Lung (tissue), 12 donors: ENCODE results near the gene SARS2. TPM values are rescaled to one million over a fixed set of nuclear protein-coding genes. Genes with fewer than 3 reads are reported as not detected.

Experiments
- ATAC-seq: fragments of 200-7000 bp; cut with Tn5 transposase; one replicate; pipeline ENCODE4 v1.9.1; 2020; ENCODE audit warnings: moderate number of reproducible peaks; ENCODE audit not compliant: insufficient read depth, low FRiP score
- DNase-seq, 3 donors: peaks; one replicate each; pipeline ENCODE4 v3.0.0-alpha.2; 2013 to 2017
- H3K27ac ChIP-seq, 2 donors: one replicate each; pipeline ENCODE4 v1.5.1; 2013; ENCODE audit warnings: mild to moderate bottlenecking in 2 of 2, moderate library complexity in 2 of 2, control low read depth in 1 of 2, inconsistent platforms in 1 of 2, low read depth in 1 of 2, low read length in 1 of 2
- H3K27me3 ChIP-seq, 3 donors: one replicate each; pipeline ENCODE4 v1.5.1; 2013; ENCODE audit warnings: low read length in 2 of 3; ENCODE audit not compliant: control insufficient read depth in 3 of 3, insufficient read depth in 3 of 3
- H3K36me3 ChIP-seq, 4 donors: one replicate each; pipeline ENCODE4 v1.5.1; 2013; ENCODE audit warnings: low read length in 4 of 4, mild to moderate bottlenecking in 1 of 4, moderate library complexity in 1 of 4; ENCODE audit not compliant: control insufficient read depth in 4 of 4, insufficient read depth in 4 of 4
- H3K4me1 ChIP-seq, 5 donors: one replicate each; pipeline ENCODE4 v1.5.1; 2013; ENCODE audit warnings: low read length in 5 of 5, mild to moderate bottlenecking in 2 of 5, moderate library complexity in 1 of 5; ENCODE audit not compliant: control insufficient read depth in 5 of 5, insufficient read depth in 5 of 5
- H3K4me3 ChIP-seq: one replicate; pipeline ENCODE4 v1.5.1; 2013; ENCODE audit warnings: mild to moderate bottlenecking, control low read depth, moderate library complexity
- H3K9ac ChIP-seq, 2 donors: one replicate each; pipeline ENCODE4 v1.5.1; 2013; ENCODE audit warnings: low read length in 2 of 2, control low read depth in 1 of 2; ENCODE audit not compliant: insufficient read depth in 1 of 2
- H3K9me3 ChIP-seq, 4 donors: one replicate each; pipeline ENCODE4 v1.5.1; 2013; ENCODE audit warnings: low read length in 3 of 4, mild to moderate bottlenecking in 1 of 4, moderate library complexity in 1 of 4; ENCODE audit not compliant: control insufficient read depth in 4 of 4, insufficient read depth in 3 of 4
- CTCF ChIP-seq: IDR thresholded peaks from 2 replicates; pipeline ENCODE4 v1.5.1; 2012; ENCODE audit warnings: mild to moderate bottlenecking; ENCODE audit errors: control extremely low read depth, extremely low read depth
- WGBS, 2 donors: extraction: QIAGEN DNeasy Blood & Tissue Kit; methylation state at CpG; one replicate each; pipeline ENCODE4 v1.1.7; 2013; 5-methylcytosine and 5-hydroxymethylcytosine counted together
- polyA plus RNA-seq, 2 donors: library from polyadenylated mRNA; stranded (reverse); fragments of 200-250 nt; gene quantifications; one replicate each; pipeline ENCODE4 v1.2.1, GENCODE V29; 2013
- total RNA-seq, 2 donors: library from RNA; depleted of rRNA in 1 of 2; stranded (reverse); fragments of >200 nt in 1 of 2; gene quantifications; one replicate each; pipeline ENCODE4 v1.2.1, GENCODE V29; 2014 to 2021
- donor health status: control.
- donor health status: control.
- donor health status: Bipolar disorder and iron deficiency.
- donor health status: healthy.
- donor health status: DM: yes; HTN: yes; CAD: no.

Gene SARS2
- total and polyA plus RNA-seq, 4 donors, result 14.3 to 34.6 (median 24.3) TPM

DNA sequence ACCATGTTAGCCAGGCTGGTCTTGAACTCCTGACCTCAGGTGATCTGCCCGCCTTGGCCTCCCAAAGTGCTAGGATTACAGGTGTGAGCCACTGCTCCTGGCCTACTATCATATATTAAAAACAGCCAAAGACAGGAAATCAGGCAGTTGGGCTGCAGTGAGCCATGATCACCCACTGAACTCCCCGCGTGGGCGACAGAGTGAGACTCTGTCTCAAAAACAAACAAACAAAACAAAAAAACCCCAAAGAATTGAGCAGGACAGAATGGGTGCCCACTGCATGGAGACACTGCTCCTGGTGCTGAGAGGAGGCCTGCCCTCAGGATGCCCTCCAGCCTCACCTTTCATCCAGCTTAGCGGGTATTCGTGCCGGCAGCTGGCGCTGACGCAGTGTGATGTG lies 47.3 kb downstream of the SARS2 start:
- WGBS, 2 donors, result 94% methylated on average over 9 of the region's 9 CpGs

GRCh38 chr19:38880882-38881609 lies 49.5 kb downstream of the SARS2 start:
- TF ChIP-seq CTCF, result no peak
- Histone ChIP-seq H3K4me1 (peaks cover 0 to 10% (median 2%) of the 10 kb centered on the region in 5 donors), H3K9ac (no peak overlapping the region), H3K36me3 (peaks cover 0 to 23% (median 5%) of the 10 kb centered on the region in 4 donors), H3K4me3 (no peak overlapping the region), H3K9me3 (no peaks in the 10 kb centered on the region), H3K27me3 (no peaks in the 10 kb centered on the region), H3K27ac (no peak overlapping the region)
- no peak for ATAC-seq
- DNase-seq, result no peak
- 95% methylated on average over 19 of the region's 19 CpGs for WGBS, 2 donors

More for the DNA sequence above, 47.3 kb downstream of the SARS2 start:
- H3K36me3 ChIP-seq, result peaks cover 3 to 28% (median 7%) of the 10 kb centered on the region in 4 donors
- H3K4me3 ChIP-seq, result no peak overlapping the region
- peaks cover 0 to 4% (median under 1%) of the 10 kb centered on the region in 5 donors for H3K4me1 ChIP-seq
- no peak overlapping the region for H3K27ac ChIP-seq
- H3K9ac ChIP-seq, result no peak overlapping the region
- no peak for TF ChIP-seq CTCF
- no peaks in the 10 kb centered on the region for H3K27me3 ChIP-seq
- no peaks in the 10 kb centered on the region for H3K9me3 ChIP-seq
- ATAC-seq (no peak), DNase-seq (no peak)

- H3K27ac ChIP-seq, result no peak overlapping the region
- H3K4me1 ChIP-seq, result peaks cover 0 to 11% (median 2%) of the 10 kb centered on the region in 5 donors
- H3K9ac ChIP-seq, result no peak overlapping the region
- H3K9me3 ChIP-seq, result no peaks in the 10 kb centered on the region
- no peaks in the 10 kb centered on the region for H3K27me3 ChIP-seq
- ATAC-seq (no peak), DNase-seq (no peak)
- H3K4me3 ChIP-seq, result no peak overlapping the region
- peaks cover 0 to 21% (median 4%) of the 10 kb centered on the region in 4 donors for H3K36me3 ChIP-seq
- TF ChIP-seq CTCF, result no peak
- 94 to 95% methylated on average over 17 to 19 of the region's 19 CpGs for WGBS, 2 donors
These were observed 50.3 kb downstream of the SARS2 start for GRCh38 chr19:38880076-38880881.
